NCI-H446 (cell line): ENCODE data around the gene UQCRFS1.

Experiments used
- DNase-seq, 2 experiments: peaks; one replicate each; lab custom pipeline; 2025; lab: John Stamatoyannopoulos, UW

Gene UQCRFS1

DNA sequence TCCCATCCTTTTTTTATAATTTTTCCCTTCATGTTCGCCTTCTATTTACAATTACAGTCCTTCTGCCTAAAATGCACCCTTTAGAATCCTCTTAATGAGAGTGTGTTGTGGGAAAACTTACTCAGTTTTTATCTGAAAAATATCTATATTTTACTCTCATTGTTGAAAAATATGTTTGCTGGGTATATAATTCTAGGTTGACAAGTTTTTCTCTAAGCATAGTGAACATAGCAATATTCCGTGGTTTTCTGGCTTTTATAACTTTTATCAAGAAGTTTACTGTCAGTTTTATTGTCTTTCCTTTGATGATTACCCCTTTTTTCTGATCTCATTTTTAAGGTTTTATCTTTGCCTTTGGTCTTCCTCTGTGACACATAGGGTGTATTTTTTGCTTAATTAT, 57.3 kb downstream of the UQCRFS1 start:
- DNase-seq = no peak
